ENCODE results near the gene SERPINB1.

DNA sequence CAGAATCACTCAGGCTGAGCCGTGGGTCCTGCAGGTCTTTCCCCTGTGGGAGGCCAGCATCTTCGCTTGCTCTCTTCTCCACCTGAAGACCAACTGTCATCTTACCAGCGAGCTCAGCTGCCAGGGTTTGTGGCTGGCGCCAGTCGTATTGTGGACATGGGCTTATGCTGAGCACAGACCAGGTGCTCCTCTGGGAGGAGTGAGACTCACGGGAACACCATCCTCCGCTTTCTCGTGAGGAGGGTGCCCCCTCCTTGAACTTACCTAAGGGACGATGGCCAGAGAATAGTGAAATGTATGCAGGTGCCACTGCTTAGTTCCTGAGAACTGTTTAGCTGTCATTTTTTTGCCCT lies 59.3 kb downstream of the SERPINB1 start:
- TF ChIP-seq, protein P1, sequence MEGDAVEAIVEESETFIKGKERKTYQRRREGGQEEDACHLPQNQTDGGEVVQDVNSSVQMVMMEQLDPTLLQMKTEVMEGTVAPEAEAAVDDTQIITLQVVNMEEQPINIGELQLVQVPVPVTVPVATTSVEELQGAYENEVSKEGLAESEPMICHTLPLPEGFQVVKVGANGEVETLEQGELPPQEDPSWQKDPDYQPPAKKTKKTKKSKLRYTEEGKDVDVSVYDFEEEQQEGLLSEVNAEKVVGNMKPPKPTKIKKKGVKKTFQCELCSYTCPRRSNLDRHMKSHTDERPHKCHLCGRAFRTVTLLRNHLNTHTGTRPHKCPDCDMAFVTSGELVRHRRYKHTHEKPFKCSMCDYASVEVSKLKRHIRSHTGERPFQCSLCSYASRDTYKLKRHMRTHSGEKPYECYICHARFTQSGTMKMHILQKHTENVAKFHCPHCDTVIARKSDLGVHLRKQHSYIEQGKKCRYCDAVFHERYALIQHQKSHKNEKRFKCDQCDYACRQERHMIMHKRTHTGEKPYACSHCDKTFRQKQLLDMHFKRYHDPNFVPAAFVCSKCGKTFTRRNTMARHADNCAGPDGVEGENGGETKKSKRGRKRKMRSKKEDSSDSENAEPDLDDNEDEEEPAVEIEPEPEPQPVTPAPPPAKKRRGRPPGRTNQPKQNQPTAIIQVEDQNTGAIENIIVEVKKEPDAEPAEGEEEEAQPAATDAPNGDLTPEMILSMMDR (conservative IDR thresholded peaks at IDR 0.05; ENCODE audit: low read depth, low read length) = no peak
- no peak for TF ChIP-seq EZH2 (IDR thresholded peaks at IDR 0.05; ENCODE audit: low read length, unreplicated experiment)

Measured in PC-3 (cell line).